Hepatocyte (in vitro differentiated cells): ENCODE results near the gene PELI3.

Experiments
- EZH2phosphoT487 ChIP-seq: fragments of 200-600 bp; sonication (generic); IDR thresholded peaks from one replicate; pipeline ENCODE4 v1.6.1; 2018; ENCODE audit warnings: antibody characterized with exemption, mild to moderate bottlenecking, low read depth, moderate library complexity; ENCODE audit not compliant: unreplicated experiment, severe bottlenecking
- TF ChIP-seq, protein P1 (sequence below): fragments of 200-600 bp; sonication (generic); IDR thresholded peaks from 2 replicates; pipeline ENCODE4 v1.5.1; 2016; ENCODE audit warnings: antibody characterized with exemption, mild to moderate bottlenecking; ENCODE audit not compliant: poor library complexity

- no peak for TF ChIP-seq EZH2phosphoT487
- TF ChIP-seq, protein P1, sequence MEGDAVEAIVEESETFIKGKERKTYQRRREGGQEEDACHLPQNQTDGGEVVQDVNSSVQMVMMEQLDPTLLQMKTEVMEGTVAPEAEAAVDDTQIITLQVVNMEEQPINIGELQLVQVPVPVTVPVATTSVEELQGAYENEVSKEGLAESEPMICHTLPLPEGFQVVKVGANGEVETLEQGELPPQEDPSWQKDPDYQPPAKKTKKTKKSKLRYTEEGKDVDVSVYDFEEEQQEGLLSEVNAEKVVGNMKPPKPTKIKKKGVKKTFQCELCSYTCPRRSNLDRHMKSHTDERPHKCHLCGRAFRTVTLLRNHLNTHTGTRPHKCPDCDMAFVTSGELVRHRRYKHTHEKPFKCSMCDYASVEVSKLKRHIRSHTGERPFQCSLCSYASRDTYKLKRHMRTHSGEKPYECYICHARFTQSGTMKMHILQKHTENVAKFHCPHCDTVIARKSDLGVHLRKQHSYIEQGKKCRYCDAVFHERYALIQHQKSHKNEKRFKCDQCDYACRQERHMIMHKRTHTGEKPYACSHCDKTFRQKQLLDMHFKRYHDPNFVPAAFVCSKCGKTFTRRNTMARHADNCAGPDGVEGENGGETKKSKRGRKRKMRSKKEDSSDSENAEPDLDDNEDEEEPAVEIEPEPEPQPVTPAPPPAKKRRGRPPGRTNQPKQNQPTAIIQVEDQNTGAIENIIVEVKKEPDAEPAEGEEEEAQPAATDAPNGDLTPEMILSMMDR: no peak
Observed at GRCh38 chr11:66505276-66505816, 38.6 kb downstream of the PELI3 start.
